ENCODE measurements around the gene GYPA.
A peak's percentile ranks its signal among the peaks of the same experiment; 100 is the strongest.

DNA sequence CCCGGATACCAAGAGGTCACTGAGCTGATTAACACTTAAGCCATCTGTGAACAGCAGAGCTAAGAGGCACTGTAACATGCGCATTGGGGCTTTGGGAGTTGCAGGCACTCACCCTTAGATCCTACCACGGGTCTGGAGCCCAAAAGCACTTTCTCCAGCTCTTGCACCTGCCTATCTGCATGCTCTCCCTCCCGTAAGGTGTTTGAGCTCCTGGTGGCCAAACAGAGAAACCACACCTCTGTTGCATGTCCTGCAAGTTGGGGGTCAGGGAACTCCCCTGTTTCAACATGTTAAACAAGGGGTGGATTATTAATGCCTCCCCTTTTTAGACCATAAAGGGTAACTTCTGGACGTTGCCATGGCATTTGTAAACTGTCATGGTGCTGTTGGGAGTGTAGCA is 49.8 kb downstream of the GYPA start:
- TF ChIP-seq, protein P1, sequence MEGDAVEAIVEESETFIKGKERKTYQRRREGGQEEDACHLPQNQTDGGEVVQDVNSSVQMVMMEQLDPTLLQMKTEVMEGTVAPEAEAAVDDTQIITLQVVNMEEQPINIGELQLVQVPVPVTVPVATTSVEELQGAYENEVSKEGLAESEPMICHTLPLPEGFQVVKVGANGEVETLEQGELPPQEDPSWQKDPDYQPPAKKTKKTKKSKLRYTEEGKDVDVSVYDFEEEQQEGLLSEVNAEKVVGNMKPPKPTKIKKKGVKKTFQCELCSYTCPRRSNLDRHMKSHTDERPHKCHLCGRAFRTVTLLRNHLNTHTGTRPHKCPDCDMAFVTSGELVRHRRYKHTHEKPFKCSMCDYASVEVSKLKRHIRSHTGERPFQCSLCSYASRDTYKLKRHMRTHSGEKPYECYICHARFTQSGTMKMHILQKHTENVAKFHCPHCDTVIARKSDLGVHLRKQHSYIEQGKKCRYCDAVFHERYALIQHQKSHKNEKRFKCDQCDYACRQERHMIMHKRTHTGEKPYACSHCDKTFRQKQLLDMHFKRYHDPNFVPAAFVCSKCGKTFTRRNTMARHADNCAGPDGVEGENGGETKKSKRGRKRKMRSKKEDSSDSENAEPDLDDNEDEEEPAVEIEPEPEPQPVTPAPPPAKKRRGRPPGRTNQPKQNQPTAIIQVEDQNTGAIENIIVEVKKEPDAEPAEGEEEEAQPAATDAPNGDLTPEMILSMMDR (IDR thresholded peaks at IDR 0.05), result peak in 1 of 3 experiments; percentile 10
- TF ChIP-seq POLR2A (IDR thresholded peaks at IDR 0.05), result no peak
